Activated B cell treated with CpG ODN at 0.5 μM for 24 hours (primary cell): ENCODE results near the gene KBTBD12. TPM values are rescaled to one million over a fixed set of nuclear protein-coding genes. Genes with fewer than 3 reads are reported as not detected.

Source experiments
- ATAC-seq: fragments of 200-7000 bp; cut with Tn5 transposase; one replicate; pipeline ENCODE4 v1.10.0; 2021; ENCODE audit warnings: low read depth, mild to moderate bottlenecking, moderate library complexity
- CTCF ChIA-PET: fragments of 350-600 bp; sonication (Branson Sonifier 250); formaldehyde crosslinking; loops from one replicate; lab custom pipeline; 2021; ENCODE audit warnings: antibody characterized with exemption; lab: Charles Lee
- POLR2A ChIA-PET: fragments of 350-600 bp; sonication (Branson Sonifier 250); formaldehyde crosslinking; loops from one replicate; lab custom pipeline; 2021; ENCODE audit warnings: antibody characterized with exemption; lab: Charles Lee
- DNase-seq: peaks from one replicate; pipeline ENCODE4 v3.0.0; 2022
- H3K27ac Mint-ChIP-seq: one replicate; pipeline ENCODE4 v1.8.0; 2020; ENCODE audit warnings: mixed read lengths
- H3K27me3 Mint-ChIP-seq: one replicate; pipeline ENCODE4 v1.8.0; 2021; ENCODE audit warnings: mixed read lengths
- H3K36me3 Mint-ChIP-seq: one replicate; pipeline ENCODE4 v1.8.0; 2021; ENCODE audit warnings: low read depth, mixed read lengths
- H3K4me1 Mint-ChIP-seq: one replicate; pipeline ENCODE4 v1.8.0; 2021; ENCODE audit warnings: mixed read lengths
- H3K4me3 Mint-ChIP-seq: one replicate; pipeline ENCODE4 v1.8.0; 2020; ENCODE audit warnings: mild to moderate bottlenecking, mixed read lengths
- H3K9me3 Mint-ChIP-seq: one replicate; pipeline ENCODE4 v1.8.0; 2020; ENCODE audit warnings: mixed read lengths
- intact Hi-C: fragments of 100-400 bp; cut with micrococcal nuclease; formaldehyde crosslinking; loops from one replicate; pipeline ENCODE4 v1.15.1; 2024
- total RNA-seq: library from RNA; stranded (reverse); gene quantifications from 2 replicates; pipeline ENCODE4 v1.2.3, GENCODE V29; 2022
- TF ChIP-seq, protein P1 (sequence below): fragments of 200-600 bp; IDR thresholded peaks from one replicate; pipeline ENCODE4 v1.8.0; 2022; ENCODE audit warnings: antibody characterized with exemption, mild to moderate bottlenecking

Gene KBTBD12
- total RNA-seq, 1 donor from 2014 or later, result 0.16 TPM

DNA sequence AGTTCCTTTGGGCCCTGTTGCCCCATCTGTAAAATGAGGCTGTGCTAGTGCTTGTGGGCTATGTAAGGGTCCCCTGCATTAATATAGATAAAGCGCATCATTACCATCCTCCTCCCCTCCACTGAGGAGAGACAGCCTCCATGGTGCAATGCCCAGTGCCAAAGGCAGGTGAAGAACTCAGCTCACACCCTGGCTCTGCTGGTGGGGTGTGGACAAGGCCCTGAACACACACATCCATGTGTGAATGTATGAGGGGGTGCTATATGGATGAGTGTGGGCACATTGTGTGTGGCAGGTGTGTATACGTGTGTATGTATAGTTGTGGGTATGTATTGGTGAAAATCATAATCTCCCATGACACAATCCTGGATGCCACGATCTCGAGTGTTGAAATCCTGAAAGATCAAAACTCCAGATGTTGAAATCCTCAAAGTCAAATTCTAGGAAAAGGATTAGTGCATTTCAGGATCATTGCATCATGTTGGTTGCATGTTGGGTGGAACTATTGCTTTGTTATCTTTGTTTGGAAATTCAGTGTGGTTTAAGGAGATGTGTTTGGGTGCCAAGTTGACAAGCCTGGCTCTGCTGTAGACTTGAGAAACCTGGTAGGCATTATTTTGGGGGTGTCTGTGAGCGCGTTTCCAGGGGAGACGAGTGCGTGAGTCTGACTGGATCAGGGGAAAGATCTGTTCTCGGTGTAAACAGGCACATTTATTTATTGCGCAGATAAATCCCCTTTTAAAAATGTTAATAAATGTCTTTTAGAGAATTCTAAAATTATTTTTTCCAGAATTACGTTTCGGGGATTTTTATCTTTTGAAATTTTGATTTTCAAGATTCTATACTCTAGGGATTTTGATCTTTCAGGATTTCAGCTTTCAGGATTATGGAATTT, 95.2 kb downstream of the KBTBD12 start:
- H3K4me3 Mint-ChIP-seq, result no peak overlapping the region
- intact Hi-C loops, result no loop called here
- ChIA-PET POLR2A (no interaction called here), CTCF (no interaction called here)
- H3K4me1 Mint-ChIP-seq, result peaks cover 2% of the 10 kb centered on the region
- no peaks in the 10 kb centered on the region for H3K36me3 Mint-ChIP-seq
- no peak for ATAC-seq
- peaks cover 22% of the 10 kb centered on the region for H3K27me3 Mint-ChIP-seq
- DNase-seq, result no peak
- H3K9me3 Mint-ChIP-seq, result no peaks in the 10 kb centered on the region
- TF ChIP-seq, protein P1, sequence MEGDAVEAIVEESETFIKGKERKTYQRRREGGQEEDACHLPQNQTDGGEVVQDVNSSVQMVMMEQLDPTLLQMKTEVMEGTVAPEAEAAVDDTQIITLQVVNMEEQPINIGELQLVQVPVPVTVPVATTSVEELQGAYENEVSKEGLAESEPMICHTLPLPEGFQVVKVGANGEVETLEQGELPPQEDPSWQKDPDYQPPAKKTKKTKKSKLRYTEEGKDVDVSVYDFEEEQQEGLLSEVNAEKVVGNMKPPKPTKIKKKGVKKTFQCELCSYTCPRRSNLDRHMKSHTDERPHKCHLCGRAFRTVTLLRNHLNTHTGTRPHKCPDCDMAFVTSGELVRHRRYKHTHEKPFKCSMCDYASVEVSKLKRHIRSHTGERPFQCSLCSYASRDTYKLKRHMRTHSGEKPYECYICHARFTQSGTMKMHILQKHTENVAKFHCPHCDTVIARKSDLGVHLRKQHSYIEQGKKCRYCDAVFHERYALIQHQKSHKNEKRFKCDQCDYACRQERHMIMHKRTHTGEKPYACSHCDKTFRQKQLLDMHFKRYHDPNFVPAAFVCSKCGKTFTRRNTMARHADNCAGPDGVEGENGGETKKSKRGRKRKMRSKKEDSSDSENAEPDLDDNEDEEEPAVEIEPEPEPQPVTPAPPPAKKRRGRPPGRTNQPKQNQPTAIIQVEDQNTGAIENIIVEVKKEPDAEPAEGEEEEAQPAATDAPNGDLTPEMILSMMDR, result no peak
- H3K27ac Mint-ChIP-seq, result no peak overlapping the region

DNA sequence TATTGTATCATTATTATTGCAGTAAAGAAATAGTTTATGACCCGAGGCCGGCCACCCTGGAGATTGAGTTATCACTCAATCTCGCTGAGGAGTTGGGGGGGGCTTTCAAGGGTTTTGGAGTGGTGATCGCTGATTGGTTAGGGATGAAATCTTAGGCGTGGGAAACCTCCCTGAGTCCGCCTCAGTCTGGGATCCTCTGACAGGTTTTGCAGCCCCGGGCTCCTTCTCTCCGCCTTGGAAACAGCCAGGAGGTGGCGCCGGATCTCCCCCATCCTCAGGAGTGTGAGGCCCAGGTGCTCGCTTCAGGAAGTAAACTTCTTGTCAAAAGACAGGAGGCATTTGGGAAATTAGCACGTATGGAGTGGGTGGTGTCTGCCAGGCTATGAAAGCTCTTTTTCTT, 96.1 kb downstream of the KBTBD12 start:
- ATAC-seq, result no peak
- peaks cover 18% of the 10 kb centered on the region for H3K27me3 Mint-ChIP-seq
- intact Hi-C loops, result no loop called here
- peaks cover 2% of the 10 kb centered on the region for H3K4me1 Mint-ChIP-seq
- no peaks in the 10 kb centered on the region for H3K36me3 Mint-ChIP-seq
- TF ChIP-seq, protein P1, result no peak
- no peak overlapping the region for H3K4me3 Mint-ChIP-seq
- DNase-seq, result no peak
- H3K27ac Mint-ChIP-seq, result no peak overlapping the region
- POLR2A ChIA-PET, result no interaction called here
- CTCF ChIA-PET, result no interaction called here
- no peaks in the 10 kb centered on the region for H3K9me3 Mint-ChIP-seq

DNA sequence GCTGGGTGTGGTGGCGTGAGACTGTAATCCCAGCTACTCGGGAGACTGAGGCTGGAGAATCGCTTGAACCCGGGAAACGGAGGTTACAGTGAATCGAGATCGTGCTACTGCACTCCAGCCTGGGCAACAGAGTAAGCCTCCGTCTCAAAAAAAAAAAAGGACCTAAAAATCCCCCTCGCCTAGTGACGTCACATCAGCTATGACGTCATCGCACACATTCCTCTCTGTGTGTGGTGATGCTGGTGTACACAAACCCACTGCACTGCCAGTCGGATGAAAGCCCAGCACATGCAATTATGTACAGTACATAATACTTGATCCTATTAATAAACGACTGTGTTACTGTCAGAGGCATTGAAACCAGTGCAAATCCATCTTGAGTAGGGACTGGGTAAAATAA, 97.0 kb downstream of the KBTBD12 start:
- intact Hi-C loops, result no loop called here
- Mint-ChIP-seq H3K4me1 (peaks cover 2% of the 10 kb centered on the region), H3K4me3 (no peak overlapping the region), H3K27me3 (peaks cover 16% of the 10 kb centered on the region), H3K27ac (no peak overlapping the region), H3K9me3 (no peaks in the 10 kb centered on the region), H3K36me3 (no peaks in the 10 kb centered on the region)
- CTCF ChIA-PET, result no interaction called here
- POLR2A ChIA-PET, result no interaction called here
- TF ChIP-seq, protein P1, result no peak
- DNase-seq, result no peak
- no peak for ATAC-seq

DNA sequence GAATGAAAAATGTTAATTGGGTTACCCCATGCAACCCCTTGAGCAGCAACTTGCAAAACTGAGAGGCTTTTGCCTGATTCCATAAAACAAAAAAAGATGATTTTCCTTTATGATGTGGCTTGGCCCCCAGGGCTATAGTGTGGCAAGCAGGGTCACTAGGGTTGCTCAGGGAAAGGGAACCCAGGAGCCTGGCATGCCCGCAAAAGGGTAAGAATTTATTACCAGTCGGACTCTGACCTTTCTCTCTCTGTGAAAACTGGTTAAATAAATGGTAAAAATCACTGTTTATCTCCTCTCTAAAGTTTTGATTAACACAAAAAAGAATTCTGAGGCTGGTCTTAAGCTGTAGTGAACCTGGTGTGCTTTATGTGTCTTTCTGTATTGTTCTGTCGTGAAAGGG, 99.5 kb downstream of the KBTBD12 start:
- Mint-ChIP-seq H3K27me3 (peaks cover 11% of the 10 kb centered on the region), H3K27ac (no peak overlapping the region), H3K4me3 (no peak overlapping the region), H3K4me1 (peaks cover 2% of the 10 kb centered on the region), H3K36me3 (no peaks in the 10 kb centered on the region), H3K9me3 (no peaks in the 10 kb centered on the region)
- DNase-seq, result no peak
- ATAC-seq, result no peak
- ChIA-PET CTCF (no interaction called here), POLR2A (no interaction called here)
- intact Hi-C loops, result no loop called here
- TF ChIP-seq, protein P1, result no peak

DNA sequence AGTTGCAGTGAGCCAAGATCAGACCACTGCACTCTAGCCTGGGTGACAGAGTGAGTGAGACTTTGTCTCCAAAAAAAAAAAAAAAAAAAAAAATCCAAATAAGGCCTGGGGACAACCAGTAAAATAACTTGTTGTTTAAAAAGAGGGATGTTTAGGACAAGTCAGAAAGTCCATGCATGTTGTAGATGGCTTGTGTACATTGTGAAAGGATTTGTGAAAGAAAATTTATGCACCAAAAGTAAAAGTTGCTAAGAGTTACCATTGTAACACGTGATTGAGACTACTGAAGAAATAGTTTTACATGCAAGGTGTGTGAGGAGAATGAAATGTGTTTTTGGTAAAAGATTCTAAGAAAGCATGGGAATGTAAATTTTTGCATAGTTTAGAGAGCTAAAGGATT, 101.5 kb downstream of the KBTBD12 start:
- H3K4me3 Mint-ChIP-seq, result no peak overlapping the region
- no peaks in the 10 kb centered on the region for H3K36me3 Mint-ChIP-seq
- ChIA-PET CTCF (no interaction called here), POLR2A (no interaction called here)
- DNase-seq (no peak), ATAC-seq (no peak)
- peaks cover 4% of the 10 kb centered on the region for H3K27me3 Mint-ChIP-seq
- H3K4me1 Mint-ChIP-seq, result no peaks in the 10 kb centered on the region
- no peaks in the 10 kb centered on the region for H3K9me3 Mint-ChIP-seq
- no peak overlapping the region for H3K27ac Mint-ChIP-seq
- intact Hi-C loops, result no loop called here
- TF ChIP-seq, protein P1, result no peak
